ENCODE data around the gene SNRNP70. TPM values are rescaled to one million over a fixed set of nuclear protein-coding genes. Genes with fewer than 3 reads are reported as not detected.

The SNRNP70 gene
- total and polyA plus RNA-seq, 2 experiments from 2014 or later, result 243 to 361 TPM

GRCh38 chr19:49150106-49150943 lies 65.1 kb downstream of the SNRNP70 start:
- H3K9me2 ChIP-seq (ENCODE audit: insufficient read depth), result peaks cover 19% of the 10 kb centered on the region
- H3K4me3 ChIP-seq, result peak overlapping the region; percentile 96
- peak overlapping the region; percentile 96 for H3K4me3 Mint-ChIP-seq
- peaks cover 29% of the 10 kb centered on the region for H3K27me3 Mint-ChIP-seq (ENCODE audit: insufficient read depth, low read depth, poor library complexity)
- peak overlapping the region; percentile 90; the same call in 1 of the 2 replicates for H3K27ac ChIP-seq (ENCODE audit: low read depth)
- peak; percentile 95 for DNase-seq (ENCODE audit: low spot score)
- H3F3A ChIP-seq (replicated peaks; ENCODE audit: low read depth), result peaks cover 20% of the 10 kb centered on the region
- peak overlapping the region; percentile 91; the same call in 1 of the 2 replicates for H2AFZ ChIP-seq
- peak overlapping the region; percentile 95 for H3K27ac Mint-ChIP-seq
- peaks cover 43% of the 10 kb centered on the region for H3K4me1 Mint-ChIP-seq
- H3K4me2 ChIP-seq, result peak overlapping the region; percentile 99
- peaks cover 21% of the 10 kb centered on the region for H3K4me1 ChIP-seq (ENCODE audit: insufficient read depth)
- TF ChIP-seq NANOG (IDR thresholded peaks at IDR 0.05; ENCODE audit: borderline replicate concordance), result no peak
- peak; percentile 49; the same call in 1 of the 2 replicates for TF ChIP-seq POLR2AphosphoS5 (IDR thresholded peaks at IDR 0.05; ENCODE audit: low read depth)
- peaks cover 7% of the 10 kb centered on the region; the same call in 1 of the 2 replicates for H3K27me3 ChIP-seq (ENCODE audit: insufficient read depth)
- H3K36me3 ChIP-seq (ENCODE audit: insufficient read depth), result no peaks in the 10 kb centered on the region
- no peaks in the 10 kb centered on the region for H4K20me1 ChIP-seq (replicated peaks; ENCODE audit: insufficient read depth)
- H3K36me3 Mint-ChIP-seq (ENCODE audit: low read depth), result peaks cover 8% of the 10 kb centered on the region; the same call in 2 of the 3 replicates
- ATAC-seq, result peak; percentile 22
- peaks cover 12% of the 10 kb centered on the region for H3K9me3 Mint-ChIP-seq
- H3K79me2 ChIP-seq (replicated peaks; ENCODE audit: insufficient read depth), result no peaks in the 10 kb centered on the region

GRCh38 chr19:49150944-49151243 lies 65.6 kb downstream of the SNRNP70 start:
- no peak for ATAC-seq
- peak overlapping the region; percentile 96 for H3K4me3 ChIP-seq
- 0 out of 2 replicates have a peak overlapping the region, but pooled peaks have one; percentile 90 for H3K27ac ChIP-seq (ENCODE audit: low read depth)
- no peaks in the 10 kb centered on the region for H3K79me2 ChIP-seq (replicated peaks; ENCODE audit: insufficient read depth)
- no peak overlapping the region for H2AFZ ChIP-seq
- no peaks in the 10 kb centered on the region for H4K20me1 ChIP-seq (replicated peaks; ENCODE audit: insufficient read depth)
- peaks cover 27% of the 10 kb centered on the region for H3K4me1 ChIP-seq (ENCODE audit: insufficient read depth)
- no peaks in the 10 kb centered on the region for H3K36me3 ChIP-seq (ENCODE audit: insufficient read depth)
- Mint-ChIP-seq H3K27me3 (ENCODE audit: insufficient read depth, low read depth, poor library complexity) (peaks cover 28% of the 10 kb centered on the region), H3K36me3 (ENCODE audit: low read depth) (peaks cover 8% of the 10 kb centered on the region; the same call in 2 of the 3 replicates), H3K9me3 (peaks cover 12% of the 10 kb centered on the region), H3K27ac (no peak overlapping the region), H3K4me3 (peak overlapping the region; percentile 96), H3K4me1 (peaks cover 45% of the 10 kb centered on the region)
- TF ChIP-seq NANOG (IDR thresholded peaks at IDR 0.05; ENCODE audit: borderline replicate concordance) (no peak), EZH2 (IDR thresholded peaks at IDR 0.05; ENCODE audit: low read depth, unreplicated experiment) (no peak)
- H3K9me2 ChIP-seq (ENCODE audit: insufficient read depth), result peaks cover 19% of the 10 kb centered on the region
- H3K27me3 ChIP-seq (ENCODE audit: insufficient read depth), result peaks cover 7% of the 10 kb centered on the region; the same call in 1 of the 2 replicates
- peaks cover 17% of the 10 kb centered on the region for H3F3A ChIP-seq (replicated peaks; ENCODE audit: low read depth)
- DNase-seq (ENCODE audit: low spot score), result no peak
- H3K4me2 ChIP-seq, result peak overlapping the region; percentile 99

- Mint-ChIP-seq H3K36me3 (ENCODE audit: low read depth) (peaks cover 8% of the 10 kb centered on the region; the same call in 2 of the 3 replicates), H3K27me3 (ENCODE audit: insufficient read depth, low read depth, poor library complexity) (peaks cover 25% of the 10 kb centered on the region), H3K4me3 (peak overlapping the region; percentile 96), H3K27ac (peak overlapping the region; percentile 78; the same call in 1 of the 2 replicates), H3K9me3 (peaks cover 12% of the 10 kb centered on the region), H3K4me1 (peaks cover 46% of the 10 kb centered on the region)
- Histone ChIP-seq H3K27ac (ENCODE audit: low read depth) (no peak overlapping the region), H3K4me1 (ENCODE audit: insufficient read depth) (peaks cover 27% of the 10 kb centered on the region), H3K4me2 (peak overlapping the region; percentile 99), H3K4me3 (peak overlapping the region; percentile 96), H3K79me2 (replicated peaks; ENCODE audit: insufficient read depth) (no peaks in the 10 kb centered on the region), H3K9me2 (ENCODE audit: insufficient read depth) (peaks cover 19% of the 10 kb centered on the region), H3K27me3 (ENCODE audit: insufficient read depth) (peaks cover 7% of the 10 kb centered on the region; the same call in 1 of the 2 replicates), H4K20me1 (replicated peaks; ENCODE audit: insufficient read depth) (no peaks in the 10 kb centered on the region), H3F3A (replicated peaks; ENCODE audit: low read depth) (peaks cover 17% of the 10 kb centered on the region), H3K36me3 (ENCODE audit: insufficient read depth) (no peaks in the 10 kb centered on the region), H2AFZ (no peak overlapping the region)
- DNase-seq (ENCODE audit: low spot score) (peak; percentile 100), ATAC-seq (peak; percentile 57)
- TF ChIP-seq NANOG (IDR thresholded peaks at IDR 0.05; ENCODE audit: borderline replicate concordance) (no peak), POLR2AphosphoS5 (IDR thresholded peaks at IDR 0.05; ENCODE audit: low read depth) (no peak), EZH2 (IDR thresholded peaks at IDR 0.05; ENCODE audit: low read depth, unreplicated experiment) (no peak), ZNF114 (CRISPR knock-in tag; IDR thresholded peaks at IDR 0.05) (no peak), EZH2phosphoT487 (IDR thresholded peaks at IDR 0.05; ENCODE audit: unreplicated experiment) (no peak), JUNB (IDR thresholded peaks at IDR 0.05; ENCODE audit: unreplicated experiment) (no peak), ETS1 (IDR thresholded peaks at IDR 0.05) (no peak), STAT1 (IDR thresholded peaks at IDR 0.05; ENCODE audit: unreplicated experiment) (no peak), REST (IDR thresholded peaks at IDR 0.05; ENCODE audit: unreplicated experiment) (no peak), CREB1 (CRISPR knock-in tag; IDR thresholded peaks at IDR 0.05; ENCODE audit: low read depth) (no peak)
Measured at GRCh38 chr19:49151267-49152118, 66.2 kb downstream of the SNRNP70 start.

Measured in GM23338 (cell line).